Esophagus squamous epithelium (tissue), 5 donors: ENCODE data around the gene SETDB2. TPM values are rescaled to one million over a fixed set of nuclear protein-coding genes. Genes with fewer than 3 reads are reported as not detected.

Experiments
- DNase-seq: peaks from one replicate; lab custom pipeline; 2025; lab: John Stamatoyannopoulos, UW
- H3K27ac ChIP-seq, 4 donors: fragments of 200-600 bp; sonication (generic); one replicate each; pipeline ENCODE4 v1.5.1; 2016 to 2019; ENCODE audit warnings: mild to moderate bottlenecking in 1 of 4
- H3K27me3 ChIP-seq, 4 donors: fragments of 200-600 bp; sonication (generic); 1 replicate in 3 of 4; 2 replicates in 1 of 4; pipeline versions ENCODE4 v1.5.1 to v1.6.0; 2017 to 2021; ENCODE audit warnings: antibody characterized with exemption in 1 of 4
- H3K36me3 ChIP-seq, 3 donors: fragments of 200-600 bp; sonication (generic); one replicate each; pipeline ENCODE4 v1.5.1; 2016 to 2019
- H3K4me1 ChIP-seq, 3 donors: fragments of 200-600 bp; sonication (generic); one replicate each; pipeline ENCODE4 v1.5.1; 2017 to 2019
- H3K4me3 ChIP-seq, 4 donors: fragments of 200-600 bp; sonication (generic); 1 replicate in 3 of 4; 2 replicates in 1 of 4; pipeline ENCODE4 v1.5.1; 2016 to 2019; ENCODE audit warnings: mild to moderate bottlenecking in 2 of 4, moderate library complexity in 1 of 4
- H3K9me3 ChIP-seq, 3 donors: fragments of 200-600 bp; sonication (generic); one replicate each; pipeline ENCODE4 v1.5.1; 2016 to 2019
- CTCF ChIP-seq, 6 experiments: fragments of 450-650 bp in 4 of 6; fragments of 200-600 bp in 2 of 6; sonication (generic) in 2 of 6; IDR thresholded peaks; one replicate each; pipeline ENCODE4 v1.5.1; 2016 to 2019; ENCODE audit warnings: antibody characterized with exemption in 6 of 6, mild to moderate bottlenecking in 4 of 6, moderate library complexity in 4 of 6
- POLR2A ChIP-seq, 4 donors: fragments of 450-650 bp; IDR thresholded peaks; one replicate each; pipeline ENCODE4 v1.6.1; 2017; ENCODE audit warnings: antibody characterized with exemption in 4 of 4, mild to moderate bottlenecking in 4 of 4, moderate library complexity in 3 of 4
- WGBS, 2 donors: methylation state at CpG; one replicate each; pipeline ENCODE4 v1.1.5; 2018; 5-methylcytosine and 5-hydroxymethylcytosine counted together
- intact Hi-C: fragments of 100-400 bp; cut with DNase I; formaldehyde crosslinking; loops from one replicate; pipeline ENCODE4 v1.15.0; 2022
- total RNA-seq, 4 donors: library from RNA; depleted of rRNA; stranded (reverse); fragments of >200 nt; gene quantifications; one replicate each; pipeline ENCODE4 v1.1.0, GENCODE V29; 2016
- donor health status: DM: yes; HTN: yes; CAD: no.

Gene SETDB2
- total RNA-seq, 4 donors from 2014 or later: 2.3 to 9.0 (median 4.8) TPM

- H3K27ac ChIP-seq: peak overlapping the region; percentile 5 to 96 (median 93)
- no peak for DNase-seq
- intact Hi-C loops: no loop called here
- H3K9me3 ChIP-seq: no peaks in the 10 kb centered on the region
- no peak for TF ChIP-seq CTCF (IDR thresholded peaks at IDR 0.05)
- no peak for TF ChIP-seq POLR2A (IDR thresholded peaks at IDR 0.05)
- 87 to 89% methylated on average over 5 of the region's 5 CpGs for WGBS, 2 donors
- peaks cover 0 to 7% (median 0%) of the 10 kb centered on the region in 3 donors for H3K36me3 ChIP-seq
- peaks cover 0 to 52% (median 6%) of the 10 kb centered on the region in 3 donors for H3K4me1 ChIP-seq
- H3K4me3 ChIP-seq: no peak overlapping the region
- no peaks in the 10 kb centered on the region for H3K27me3 ChIP-seq
Observed at GRCh38 chr13:49497272-49497671, 53.2 kb downstream of the SETDB2 start.

GRCh38 chr13:49498206-49498605, 54.1 kb downstream of the SETDB2 start:
- Histone ChIP-seq H3K27ac (peak overlapping the region in 2 of 4 donors; percentile 91 to 95), H3K27me3 (no peaks in the 10 kb centered on the region), H3K4me1 (peaks cover 0 to 61% (median 6%) of the 10 kb centered on the region in 3 donors), H3K9me3 (no peaks in the 10 kb centered on the region), H3K36me3 (peaks cover 0 to 13% (median 0%) of the 10 kb centered on the region in 3 donors), H3K4me3 (no peak overlapping the region)
- intact Hi-C loops: no loop called here
- DNase-seq: no peak
- 60 to 61% methylated on average over 4 of the region's 4 CpGs for WGBS, 2 donors
- no peak for TF ChIP-seq POLR2A (IDR thresholded peaks at IDR 0.05)
- no peak for TF ChIP-seq CTCF (IDR thresholded peaks at IDR 0.05)

- TF ChIP-seq CTCF (IDR thresholded peaks at IDR 0.05) (no peak), POLR2A (IDR thresholded peaks at IDR 0.05) (no peak)
- intact Hi-C loops: no loop called here
- Histone ChIP-seq H3K4me1 (peaks cover 0 to 52% (median 0%) of the 10 kb centered on the region in 3 donors), H3K4me3 (no peak overlapping the region), H3K27me3 (no peaks in the 10 kb centered on the region), H3K36me3 (peaks cover 0 to 23% (median 0%) of the 10 kb centered on the region in 3 donors), H3K9me3 (no peaks in the 10 kb centered on the region), H3K27ac (peak overlapping the region in 2 of 4 donors; percentile 2 to 54)
- WGBS, 2 donors: 34 to 55% methylated on average over 4 to 6 of the region's 6 CpGs
- no peak for DNase-seq
Observed at GRCh38 chr13:49499889-49500660, 56.0 kb downstream of the SETDB2 start.

GRCh38 chr13:49502954-49503353, 58.9 kb downstream of the SETDB2 start:
- Histone ChIP-seq H3K36me3 (peaks cover 0 to 37% (median 0%) of the 10 kb centered on the region in 3 donors), H3K27ac (no peak overlapping the region), H3K27me3 (no peaks in the 10 kb centered on the region), H3K4me3 (no peak overlapping the region), H3K4me1 (peaks cover 0 to 31% (median 0%) of the 10 kb centered on the region in 3 donors), H3K9me3 (no peaks in the 10 kb centered on the region)
- DNase-seq: no peak
- 59 to 71% methylated on average over 9 of the region's 9 CpGs for WGBS, 2 donors
- intact Hi-C loops: no loop called here
- no peak for TF ChIP-seq POLR2A (IDR thresholded peaks at IDR 0.05)

- intact Hi-C loops: no loop called here
- H3K36me3 ChIP-seq: peaks cover 0 to 37% (median 0%) of the 10 kb centered on the region in 3 donors
- no peak for DNase-seq
- TF ChIP-seq CTCF (IDR thresholded peaks at IDR 0.05): no peak
- no peak for TF ChIP-seq POLR2A (IDR thresholded peaks at IDR 0.05)
- H3K27me3 ChIP-seq: no peaks in the 10 kb centered on the region
- WGBS, 2 donors: 87 to 91% methylated on average over 3 of the region's 3 CpGs
- no peak overlapping the region for H3K27ac ChIP-seq
- H3K9me3 ChIP-seq: no peaks in the 10 kb centered on the region
- peaks cover 0 to 27% (median 0%) of the 10 kb centered on the region in 3 donors for H3K4me1 ChIP-seq
- no peak overlapping the region for H3K4me3 ChIP-seq
Observed at GRCh38 chr13:49503951-49504350, 59.9 kb downstream of the SETDB2 start.
